K562 (cell line): ENCODE results near the gene KRT8. TPM values are rescaled to one million over a fixed set of nuclear protein-coding genes. Genes with fewer than 3 reads are reported as not detected.

Experiments used
- AFF1 ChIP-seq, 2 experiments: fragments of 450-650 bp; IDR thresholded peaks; 2 replicates each; pipeline ENCODE4 v1.6.1; 2018; ENCODE audit warnings: mild to moderate bottlenecking in 2 of 2, low read depth in 1 of 2; ENCODE audit not compliant: partially characterized antibody in 2 of 2
- AFF4 ChIP-seq: sonication (generic); formaldehyde crosslinking; IDR thresholded peaks from 2 replicates; pipeline ENCODE4 v1.8.0; 2023; ENCODE audit warnings: mild to moderate bottlenecking, missing genetic modification reagents
- CCNT2 ChIP-seq: IDR thresholded peaks from 2 replicates; pipeline ENCODE4 v1.6.1; 2011; ENCODE audit warnings: borderline replicate concordance, low read depth, mild to moderate bottlenecking, moderate library complexity, mixed read lengths, low read length; ENCODE audit not compliant: insufficient read length; ENCODE audit errors: extremely low read depth
- E2F6 ChIP-seq, 2 experiments: IDR thresholded peaks; 2 replicates each; pipeline ENCODE4 v1.6.1; 2011; ENCODE audit warnings: borderline replicate concordance in 1 of 2, control low read depth in 1 of 2, low read depth in 1 of 2, low read length in 1 of 2, mild to moderate bottlenecking in 1 of 2, mixed read lengths in 1 of 2, moderate library complexity in 1 of 2; ENCODE audit not compliant: insufficient read depth in 1 of 2, insufficient read length in 1 of 2, poor library complexity in 1 of 2, severe bottlenecking in 1 of 2; ENCODE audit errors: extremely low read depth in 1 of 2
- EP400 ChIP-seq: fragments of 450-650 bp; IDR thresholded peaks from 2 replicates; pipeline ENCODE4 v1.6.1; 2017; ENCODE audit warnings: antibody characterized with exemption, mild to moderate bottlenecking, moderate library complexity
- HMG20A ChIP-seq: fragments of 450-650 bp; formaldehyde crosslinking; conservative IDR thresholded peaks from 2 replicates; pipeline ENCODE4 v1.4.0; 2020; ENCODE audit warnings: mild to moderate bottlenecking, mixed read lengths
- IFI16 ChIP-seq: fragments of 250-450 bp; sonication (Bioruptor Pico); IDR thresholded peaks from 2 replicates; pipeline ENCODE4 v2.1.2; 2022; ENCODE audit warnings: mild to moderate bottlenecking, inconsistent platforms
- JUN ChIP-seq, 2 experiments: sonication (generic) in 1 of 2; formaldehyde crosslinking in 1 of 2; IDR thresholded peaks; 2 replicates each; pipeline versions ENCODE4 v1.6.1 to v1.8.0; 2012 to 2022; ENCODE audit warnings: borderline replicate concordance in 2 of 2, mild to moderate bottlenecking in 2 of 2, improper control_type of control experiment in 1 of 2, low read depth in 1 of 2, low read length in 1 of 2, missing genetic modification reagents in 1 of 2
- KDM1A ChIP-seq, 2 experiments: fragments of 450-650 bp; IDR thresholded peaks; 2 replicates each; pipeline ENCODE4 v1.6.1; 2016; ENCODE audit warnings: mild to moderate bottlenecking in 2 of 2
- NCOA2 ChIP-seq, 2 experiments: fragments of 450-650 bp; IDR thresholded peaks; 2 replicates each; pipeline ENCODE4 v1.6.1; 2018; ENCODE audit warnings: mild to moderate bottlenecking in 2 of 2, moderate library complexity in 1 of 2; ENCODE audit not compliant: partially characterized antibody in 2 of 2
- TARDBP ChIP-seq: fragments of 450-650 bp; IDR thresholded peaks from 2 replicates; pipeline ENCODE4 v1.6.1; 2016
- ZNF239 ChIP-seq: fragments of 250-450 bp; sonication (Bioruptor Pico); IDR thresholded peaks from 2 replicates; pipeline ENCODE4 v1.4.0; 2020; ENCODE audit warnings: mild to moderate bottlenecking
- polyA plus RNA-seq, 8 experiments: library from polyadenylated mRNA; depleted of rRNA in 4 of 8; stranded (reverse) in 5 of 8; unstranded in 3 of 8; fragments of >200 nt; fragmentation: Nextera tagmentation in 2 of 8; fragmentation: Illumina TruSeq in 1 of 8; extraction: Ambion mirVana in 2 of 8; extraction: Trizol in 1 of 8; gene quantifications; 2 replicates each; pipeline versions ENCODE4 v1.2.1 to v1.2.3, GENCODE V29; 2011 to 2014; ENCODE audit warnings: inconsistent platforms in 1 of 8, missing spikeins in 1 of 8
- total RNA-seq, 7 experiments: library from RNA; depleted of rRNA in 6 of 7; stranded (reverse); fragments of >200 nt in 6 of 7; fragmentation: Illumina TruSeq in 2 of 7; extraction: Trizol in 2 of 7; gene quantifications; 2 replicates each; pipeline versions ENCODE4 v1.2.1 to v1.2.3, GENCODE V29; 2011 to 2021; ENCODE audit warnings: low replicate concordance in 1 of 7
- TF ChIP-seq, protein P1 (sequence below): fragments of 450-650 bp; IDR thresholded peaks from 2 replicates; pipeline ENCODE4 v1.7.0; 2016; ENCODE audit warnings: borderline replicate concordance

The KRT8 gene
- total and polyA plus RNA-seq, 9 of the 15 experiments (the other 6 are each of a cell fraction or from before 2014, with no cell fraction given): 41.5 to 661 (median 260) TPM

DNA sequence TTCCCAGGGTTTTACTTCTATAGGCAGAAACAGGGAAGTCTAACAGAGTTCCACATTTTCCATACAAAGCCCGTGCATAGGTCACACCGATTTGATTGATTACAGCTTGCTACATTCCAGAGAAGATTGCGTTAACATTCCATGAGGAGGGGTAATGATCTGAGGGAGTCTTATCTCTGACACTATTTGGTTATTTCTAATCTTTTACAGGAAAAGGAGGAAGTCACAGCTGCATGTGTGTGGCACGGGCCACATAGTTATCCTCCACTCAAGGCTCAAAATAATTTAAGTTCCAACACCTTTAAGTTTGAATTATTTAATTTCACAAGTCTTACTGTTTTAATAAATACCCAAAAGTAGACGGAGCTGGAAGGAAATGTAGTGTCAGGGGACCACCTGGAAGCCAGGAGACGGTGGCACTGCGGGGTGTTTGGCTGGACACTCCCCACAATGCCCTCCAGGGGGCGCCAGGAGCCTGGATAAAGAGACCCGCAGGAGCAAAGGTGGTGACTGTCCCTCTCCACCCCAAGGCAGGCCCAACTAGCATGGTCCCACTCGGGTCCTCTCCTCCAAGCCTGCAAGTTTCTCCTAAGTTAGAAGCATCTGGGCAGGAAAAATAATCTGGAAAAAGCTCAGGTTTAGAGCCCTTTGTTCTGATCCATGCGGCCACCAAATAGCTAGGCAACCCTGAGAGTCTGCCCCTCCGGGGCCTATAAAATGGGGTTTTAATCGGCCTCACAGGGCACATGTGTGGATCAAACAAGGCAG is 20.2 kb downstream of the KRT8 start (continued):
- TF ChIP-seq, protein P1, sequence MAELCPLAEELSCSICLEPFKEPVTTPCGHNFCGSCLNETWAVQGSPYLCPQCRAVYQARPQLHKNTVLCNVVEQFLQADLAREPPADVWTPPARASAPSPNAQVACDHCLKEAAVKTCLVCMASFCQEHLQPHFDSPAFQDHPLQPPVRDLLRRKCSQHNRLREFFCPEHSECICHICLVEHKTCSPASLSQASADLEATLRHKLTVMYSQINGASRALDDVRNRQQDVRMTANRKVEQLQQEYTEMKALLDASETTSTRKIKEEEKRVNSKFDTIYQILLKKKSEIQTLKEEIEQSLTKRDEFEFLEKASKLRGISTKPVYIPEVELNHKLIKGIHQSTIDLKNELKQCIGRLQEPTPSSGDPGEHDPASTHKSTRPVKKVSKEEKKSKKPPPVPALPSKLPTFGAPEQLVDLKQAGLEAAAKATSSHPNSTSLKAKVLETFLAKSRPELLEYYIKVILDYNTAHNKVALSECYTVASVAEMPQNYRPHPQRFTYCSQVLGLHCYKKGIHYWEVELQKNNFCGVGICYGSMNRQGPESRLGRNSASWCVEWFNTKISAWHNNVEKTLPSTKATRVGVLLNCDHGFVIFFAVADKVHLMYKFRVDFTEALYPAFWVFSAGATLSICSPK: no peak
- TF ChIP-seq IFI16 (CRISPR knock-in tag) (no peak), EP400 (no peak; the same call in 1 of the 2 replicates), KDM1A (IDR thresholded peaks at IDR 0.05) (no peak), AFF4 (CRISPR knock-in tag) (no peak), E2F6 (IDR thresholded peaks at IDR 0.05; ENCODE audit: borderline replicate concordance in 1 of 2, extremely low read depth in 1 of 2, insufficient read depth in 1 of 2, insufficient read length in 1 of 2, low read depth in 1 of 2, low read length in 1 of 2, poor library complexity in 1 of 2, severe bottlenecking in 1 of 2) (no peak), AFF1 (IDR thresholded peaks at IDR 0.05; ENCODE audit: low read depth in 1 of 2, partially characterized antibody in 2 of 2) (no peak), NCOA2 (IDR thresholded peaks at IDR 0.05; ENCODE audit: partially characterized antibody in 2 of 2) (no peak), TARDBP (no peak), CCNT2 (no peak), ZNF239 (CRISPR knock-in tag) (no peak), JUN (IDR thresholded peaks at IDR 0.05; ENCODE audit: borderline replicate concordance, low read depth, low read length) (0 out of 2 replicates have a peak, but pooled peaks have one; percentile 61), JUN (CRISPR knock-in tag; IDR thresholded peaks at IDR 0.05; ENCODE audit: borderline replicate concordance) (no peak), HMG20A (CRISPR knock-in tag) (no peak)
